DMS 273 treated with DMSO at 0.1 percent for 48 hours (cell line): ENCODE results near the gene HOXA2.
A peak's percentile ranks its signal among the peaks of the same experiment; 100 is the strongest.

Experiments
- DNase-seq: peaks from one replicate; lab custom pipeline; 2025; lab: John Stamatoyannopoulos, UW

The HOXA2 gene

DNA sequence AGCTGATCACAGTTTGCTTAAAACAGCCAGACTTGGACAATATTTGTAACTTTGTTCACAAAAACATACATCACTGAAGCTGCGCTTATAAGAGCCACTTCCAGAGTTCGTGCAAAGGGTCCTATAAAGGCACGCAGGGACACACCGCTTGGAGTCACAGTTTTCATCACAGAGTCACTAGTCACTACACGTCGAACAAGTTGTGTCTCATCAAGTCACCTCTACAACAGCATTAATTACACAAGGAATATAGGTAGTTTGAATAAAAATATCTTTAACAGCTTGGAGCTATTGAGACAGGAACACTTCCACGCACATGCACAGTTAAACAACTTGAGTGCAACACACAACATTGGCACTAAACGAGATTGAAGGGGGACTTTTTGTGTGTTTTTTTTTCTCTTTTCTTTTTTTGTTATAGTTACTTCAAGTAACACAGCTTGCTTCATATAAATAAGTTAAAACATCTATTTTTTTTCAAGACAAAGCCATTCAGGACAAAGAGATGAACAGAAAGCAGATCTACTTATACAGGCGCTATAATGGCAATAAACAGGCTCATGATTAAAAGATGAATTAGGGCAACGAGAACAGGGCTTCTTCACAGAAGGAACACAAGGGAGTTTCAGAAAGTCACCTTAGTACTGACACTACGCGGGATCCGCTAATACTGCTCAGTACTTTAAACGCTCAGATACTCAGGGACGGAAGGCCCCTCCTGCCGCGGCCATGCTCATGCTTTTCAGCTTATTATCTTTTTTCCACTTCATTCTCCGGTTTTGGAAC is 38.8 kb upstream of the HOXA2 start:
- no peak for DNase-seq

DNA sequence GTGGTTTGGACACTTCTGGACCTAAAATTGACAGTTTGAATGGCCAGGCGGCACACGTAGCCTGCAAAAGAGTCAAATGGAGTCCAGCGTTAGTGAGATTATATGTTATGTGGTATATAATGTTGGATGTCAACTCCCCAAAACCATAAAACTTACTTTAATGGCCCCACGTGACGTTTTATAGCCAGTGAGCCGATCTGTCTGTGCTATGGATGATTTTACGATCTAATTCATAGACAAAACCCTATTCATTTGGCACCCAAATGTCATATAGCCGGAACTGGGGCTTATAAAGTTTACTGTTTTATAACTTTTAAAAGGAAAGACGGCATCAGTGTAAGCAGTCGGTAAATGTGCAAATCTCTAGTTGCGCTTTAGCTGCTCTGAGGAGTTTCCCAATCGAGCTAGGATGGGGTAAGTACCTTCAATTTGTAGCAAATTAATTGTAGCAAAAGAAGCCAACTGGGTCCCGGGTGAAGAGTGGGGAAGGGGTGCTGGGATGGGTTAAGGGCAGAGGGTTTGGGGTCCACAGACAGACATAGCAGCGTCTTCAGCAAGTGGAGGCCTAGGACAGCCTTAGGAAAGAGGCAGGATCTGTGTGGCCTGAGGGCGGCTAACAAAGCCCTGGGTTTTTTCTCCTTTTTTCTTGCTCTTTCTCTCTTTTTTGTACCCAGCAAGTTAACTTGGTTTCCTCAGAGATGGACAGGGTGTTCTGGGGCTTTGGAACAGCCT is 37.8 kb upstream of the HOXA2 start:
- no peak for DNase-seq

DNA sequence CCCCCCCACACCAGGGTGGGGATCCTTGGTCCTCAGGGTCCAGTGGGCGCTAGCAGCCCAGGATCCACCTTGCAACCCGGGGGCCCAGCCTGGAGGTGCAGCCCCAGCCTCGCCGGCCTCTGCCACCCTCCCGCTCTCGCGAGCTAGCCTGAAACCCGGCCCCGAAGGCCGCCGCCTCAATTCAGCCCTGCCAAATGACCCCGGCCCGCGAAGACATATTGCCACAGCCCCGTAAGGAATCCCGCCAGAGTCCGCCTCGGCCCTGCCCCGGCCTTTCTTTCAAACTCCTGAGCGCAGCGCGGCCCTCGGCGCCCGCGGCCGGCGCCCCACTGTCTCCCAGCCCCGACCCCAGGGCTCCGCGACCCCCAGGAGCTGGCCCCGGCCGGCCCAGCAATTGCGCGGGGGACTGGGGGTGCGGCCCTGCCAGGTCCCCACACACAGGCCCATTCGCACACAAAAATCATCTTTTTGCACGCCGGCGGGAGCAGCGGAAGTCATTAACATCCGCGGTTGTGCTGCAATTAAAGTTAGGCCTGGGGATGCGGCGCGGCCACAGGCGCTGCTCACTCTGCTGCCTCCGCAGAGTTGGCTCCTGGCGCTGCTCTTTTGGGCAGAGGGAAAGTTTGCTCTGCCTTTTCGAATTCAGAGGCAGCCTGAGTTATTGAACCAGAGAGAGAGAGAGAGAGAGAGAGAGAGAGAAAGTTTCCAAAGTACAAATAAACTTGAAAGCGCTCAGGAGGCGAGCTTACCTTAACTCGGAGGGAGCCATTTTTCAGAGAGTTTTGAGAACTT is 37.0 kb upstream of the HOXA2 start:
- DNase-seq, result no peak

DNA sequence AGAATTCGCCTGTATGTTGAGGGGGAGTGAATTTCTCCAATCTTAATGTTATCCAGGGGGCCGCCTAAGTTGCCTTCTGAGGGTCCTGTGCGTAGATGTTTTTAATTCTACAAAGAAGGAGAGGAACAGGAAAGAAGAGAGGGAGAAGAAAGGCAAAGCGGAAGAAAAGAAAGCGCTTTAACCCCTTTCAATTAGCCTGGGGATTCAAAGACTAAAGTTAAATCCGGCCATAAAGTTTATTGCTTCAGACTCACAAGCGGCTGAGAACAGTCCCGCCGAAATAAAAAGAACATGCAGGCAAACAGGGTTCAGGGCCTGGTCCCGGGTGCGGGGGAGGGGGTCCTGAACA is 36.5 kb upstream of the HOXA2 start:
- DNase-seq, result no peak

DNA sequence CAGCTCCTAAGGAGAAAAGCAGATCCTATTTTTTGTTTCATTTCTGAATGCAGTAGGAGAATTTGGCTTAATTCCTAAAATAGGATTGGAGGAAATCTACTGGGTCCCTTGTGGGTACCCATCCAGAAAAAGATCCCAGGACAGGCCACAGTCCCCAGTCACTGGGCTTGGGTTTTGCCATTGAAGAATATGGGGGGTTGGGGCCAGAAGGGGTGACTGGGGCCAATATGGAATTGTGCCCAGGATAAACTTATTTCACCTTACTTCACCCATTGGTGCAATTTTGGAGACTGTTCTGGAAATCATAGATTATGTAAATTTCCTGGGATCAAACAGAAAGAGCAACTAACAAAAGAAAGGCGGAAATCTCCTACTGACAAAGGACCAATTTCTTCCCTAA is 36.0 kb upstream of the HOXA2 start:
- DNase-seq, result no peak

DNA sequence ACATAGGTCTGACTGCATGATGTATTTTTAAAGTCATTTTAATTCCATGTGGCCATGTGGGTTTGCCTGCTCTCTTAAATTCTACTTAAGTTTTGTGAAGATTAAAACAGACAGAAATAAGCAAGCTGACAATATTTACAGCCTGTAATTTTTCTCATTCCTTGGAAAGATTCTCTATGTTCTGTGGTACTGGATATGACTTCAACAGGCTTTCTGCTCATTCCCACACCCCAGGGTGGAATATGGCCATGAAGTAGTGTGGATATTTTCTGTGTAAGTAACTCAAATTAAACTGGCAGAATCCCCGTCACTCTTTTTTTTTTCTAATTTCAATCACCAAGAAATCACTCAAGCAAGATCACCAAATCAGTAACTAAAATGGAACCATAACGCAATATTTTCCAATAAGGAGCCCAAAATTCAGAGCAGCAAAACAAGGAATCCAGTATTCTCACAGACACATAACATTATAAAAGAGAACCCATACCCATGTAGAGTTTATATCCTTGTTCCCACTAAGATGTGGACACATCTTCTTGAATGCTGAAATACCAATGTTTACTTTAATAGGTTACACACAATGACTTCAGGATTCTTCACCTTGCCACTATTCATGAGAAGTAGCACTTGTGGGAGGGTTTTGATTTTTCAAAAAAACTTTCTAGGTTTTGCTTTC is 35.3 kb upstream of the HOXA2 start:
- DNase-seq, result no peak

DNA sequence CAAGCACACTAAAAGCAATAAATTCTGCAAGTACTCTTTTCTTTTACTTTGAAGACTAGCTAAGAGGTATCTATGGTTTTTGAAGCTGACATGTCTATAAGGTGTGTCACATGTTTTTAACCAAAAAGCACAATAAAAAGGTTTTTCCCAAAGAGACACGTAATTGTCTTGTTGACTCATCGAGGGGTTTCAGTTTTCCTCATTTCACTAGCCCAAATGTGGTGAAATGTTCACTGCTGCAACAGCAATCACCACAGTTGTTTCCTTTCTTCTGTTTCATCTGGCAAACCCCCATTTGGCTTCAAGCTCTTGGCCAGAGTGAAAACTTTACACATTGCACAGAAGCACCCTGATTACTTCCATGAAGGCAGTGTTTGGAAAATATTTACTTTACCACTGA is 31.9 kb upstream of the HOXA2 start:
- no peak for DNase-seq

DNA sequence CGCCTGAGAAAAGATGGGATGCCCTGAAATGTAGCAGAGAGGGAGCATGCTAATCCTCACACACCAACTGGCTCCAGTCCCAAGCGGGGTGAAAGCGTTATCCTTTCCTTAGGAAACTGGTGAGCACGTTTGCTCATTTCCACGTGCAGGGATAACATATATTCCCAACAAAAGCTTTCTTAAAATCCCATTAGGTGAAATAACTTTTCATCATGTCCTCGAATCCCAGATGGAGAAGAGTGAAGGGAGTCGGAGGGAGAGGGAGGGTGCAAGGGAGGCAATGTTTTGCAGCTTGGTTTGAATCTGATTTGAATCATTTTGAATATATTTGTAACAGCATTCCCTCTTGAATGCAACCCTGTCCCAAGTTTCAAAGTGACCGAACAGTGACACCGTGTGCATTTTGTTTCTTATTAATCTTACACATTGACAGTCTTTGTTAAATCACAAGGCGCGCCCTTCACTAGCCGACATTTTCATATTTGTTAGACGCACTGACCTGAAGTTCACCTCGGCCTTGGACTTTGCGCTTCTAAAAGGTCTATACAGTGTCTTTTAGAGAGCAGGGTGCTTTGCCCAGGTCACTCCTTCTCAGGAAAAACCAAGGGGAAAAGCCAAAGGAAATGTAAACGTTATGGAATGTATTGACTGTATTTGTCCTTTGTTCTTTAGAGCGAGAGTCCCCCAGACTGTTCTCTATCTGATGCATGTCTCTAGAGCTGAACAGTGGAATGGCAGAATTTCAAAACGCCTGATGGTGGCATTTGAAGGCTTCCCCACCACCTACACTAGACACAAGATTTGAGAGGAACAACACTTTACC is 31.1 kb upstream of the HOXA2 start:
- no peak for DNase-seq

DNA sequence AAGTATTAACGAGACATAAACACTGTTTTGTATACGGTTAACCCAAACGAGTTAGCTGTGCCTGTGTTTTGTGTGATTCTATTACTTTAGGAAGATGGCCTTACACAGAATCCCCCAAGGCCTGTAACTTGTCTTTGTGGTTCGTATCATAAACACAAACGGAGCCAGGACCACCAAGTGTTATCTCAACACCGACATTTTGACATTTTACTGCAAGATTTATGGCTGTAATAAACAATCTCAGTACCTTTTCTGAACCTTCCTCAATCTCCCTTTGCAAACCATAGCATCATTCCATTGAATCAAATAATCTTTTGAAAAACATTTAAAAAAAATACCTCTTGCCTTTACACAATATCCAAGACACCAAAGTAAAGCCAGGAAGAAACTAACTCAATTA is 30.5 kb upstream of the HOXA2 start:
- DNase-seq, result no peak

DNA sequence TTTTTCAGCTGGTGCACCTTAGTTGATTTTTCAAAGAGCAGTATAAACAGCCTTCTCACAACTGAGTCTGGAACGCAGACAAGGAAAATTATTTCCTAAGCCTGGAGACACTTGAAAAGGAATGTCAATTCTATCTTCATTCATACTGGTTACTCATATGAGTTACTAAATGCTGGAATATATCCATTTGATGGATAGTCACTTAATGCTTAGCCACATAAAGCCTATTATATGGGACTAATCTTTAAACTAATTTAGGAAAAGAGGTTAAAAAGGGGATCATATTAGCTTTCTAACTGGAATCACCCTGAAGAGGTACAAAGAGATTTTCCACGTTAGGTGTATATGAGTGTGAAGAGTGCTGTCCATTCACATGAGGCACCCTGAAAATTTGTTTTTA is 29.7 kb upstream of the HOXA2 start:
- no peak for DNase-seq

DNA sequence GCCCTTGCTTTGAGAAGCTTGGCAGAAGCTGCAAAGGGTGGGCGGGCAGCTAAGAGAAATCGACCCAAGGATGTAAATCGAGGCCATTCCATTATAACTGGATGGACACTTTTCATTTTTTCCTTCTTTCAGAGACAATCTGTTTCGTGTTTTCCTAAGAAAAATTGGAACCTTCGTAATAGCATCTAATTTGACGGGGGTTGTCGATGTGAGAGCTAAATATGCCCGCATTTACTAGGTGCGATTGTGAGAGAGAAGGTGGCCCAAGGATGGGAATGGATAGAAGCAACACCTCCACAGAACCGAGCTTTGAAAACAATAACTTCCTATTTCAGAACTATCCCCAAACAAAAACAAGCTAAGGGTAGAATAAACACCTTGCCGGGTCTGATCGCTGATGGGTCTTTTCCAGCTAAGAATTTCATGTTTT is 28.9 kb upstream of the HOXA2 start:
- DNase-seq, result no peak

DNA sequence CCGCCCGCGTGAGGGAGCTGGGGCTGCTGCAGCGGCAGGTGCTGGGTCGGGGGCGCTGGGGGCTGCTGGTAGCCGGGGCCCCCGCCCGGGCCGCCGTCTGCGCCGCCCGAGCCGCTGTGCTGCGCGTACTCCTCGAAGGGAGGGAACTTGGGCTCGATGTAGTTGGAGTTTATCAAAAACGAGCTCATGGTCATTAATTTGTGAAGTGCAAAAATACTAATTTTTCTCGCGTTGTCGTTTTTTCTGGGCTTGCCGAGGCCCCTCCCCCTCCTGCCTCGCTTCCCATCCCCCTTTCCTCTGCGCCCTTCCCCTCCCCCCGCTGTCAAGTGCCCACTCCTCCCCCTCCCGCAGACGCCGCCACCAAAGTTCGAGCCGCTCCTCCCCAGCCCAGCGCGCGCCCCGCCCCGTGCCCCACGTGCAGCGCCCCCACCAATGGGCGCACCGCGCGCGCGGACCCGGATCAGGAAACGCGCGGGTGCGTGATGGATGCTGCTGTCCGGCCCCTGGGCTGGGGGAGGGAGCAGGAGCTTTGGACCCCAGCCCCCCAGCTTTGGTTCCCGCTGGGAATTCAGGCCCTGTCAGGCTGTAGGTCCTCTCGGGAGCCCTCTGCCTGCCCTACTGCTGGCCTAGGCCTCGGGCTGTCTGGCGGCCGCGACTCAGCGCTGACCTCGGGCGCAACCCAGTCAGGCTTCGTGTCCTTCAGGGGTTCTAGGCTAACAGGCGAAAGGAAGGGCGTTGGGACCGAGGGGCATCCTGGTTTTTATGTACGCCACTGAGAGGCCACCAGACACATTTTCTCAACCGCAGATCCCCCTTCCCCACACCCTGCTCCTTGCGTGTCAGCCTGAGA is 28.3 kb upstream of the HOXA2 start, which contains the start of gene HOXA4:
Gene HOXA4 (minus strand): TSS at position 218 of the 850 bp plus-strand sequence. CDS start 24 bp downstream, at position 194.
- peak; percentile 46 for DNase-seq

DNA sequence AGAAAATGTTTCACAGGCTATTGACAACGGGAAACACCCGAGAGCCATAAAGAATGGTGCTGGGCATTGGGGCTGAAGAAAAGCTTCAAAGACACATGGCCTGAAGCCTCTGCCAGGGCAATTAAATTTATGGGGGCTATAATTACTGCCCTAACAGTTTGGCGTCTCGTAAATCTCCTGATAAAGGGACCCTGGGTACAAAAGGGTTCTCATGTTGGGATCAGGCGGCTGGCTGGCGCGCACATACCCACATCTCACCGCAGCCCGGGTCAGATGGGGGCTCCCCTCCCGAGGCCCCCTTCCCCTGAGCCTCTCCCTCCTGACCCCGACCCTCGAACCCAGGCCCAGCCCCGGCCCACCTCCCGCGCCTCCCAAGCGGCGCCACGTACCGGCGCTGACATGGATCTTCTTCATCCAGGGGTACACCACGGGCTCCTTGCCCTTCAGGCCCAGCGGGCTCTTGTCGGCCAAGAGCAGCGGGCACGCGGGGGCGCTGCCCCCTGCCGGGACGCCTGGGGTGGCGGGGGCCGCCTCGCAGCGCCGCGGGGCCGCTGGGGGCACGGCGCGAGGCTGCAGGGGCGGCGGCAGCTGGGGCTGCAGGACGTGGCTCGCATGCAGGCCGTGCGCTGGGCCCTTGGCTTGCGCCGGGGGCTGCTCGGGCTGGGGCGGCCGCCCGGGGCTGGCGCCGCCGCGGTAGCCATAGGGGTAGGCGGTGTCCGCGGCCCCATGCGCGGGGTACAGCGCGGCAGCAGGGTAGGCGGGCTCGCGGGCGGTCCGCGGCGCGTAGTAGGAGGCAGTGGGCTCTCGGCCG is 27.5 kb upstream of the HOXA2 start:
- no peak for DNase-seq

DNA sequence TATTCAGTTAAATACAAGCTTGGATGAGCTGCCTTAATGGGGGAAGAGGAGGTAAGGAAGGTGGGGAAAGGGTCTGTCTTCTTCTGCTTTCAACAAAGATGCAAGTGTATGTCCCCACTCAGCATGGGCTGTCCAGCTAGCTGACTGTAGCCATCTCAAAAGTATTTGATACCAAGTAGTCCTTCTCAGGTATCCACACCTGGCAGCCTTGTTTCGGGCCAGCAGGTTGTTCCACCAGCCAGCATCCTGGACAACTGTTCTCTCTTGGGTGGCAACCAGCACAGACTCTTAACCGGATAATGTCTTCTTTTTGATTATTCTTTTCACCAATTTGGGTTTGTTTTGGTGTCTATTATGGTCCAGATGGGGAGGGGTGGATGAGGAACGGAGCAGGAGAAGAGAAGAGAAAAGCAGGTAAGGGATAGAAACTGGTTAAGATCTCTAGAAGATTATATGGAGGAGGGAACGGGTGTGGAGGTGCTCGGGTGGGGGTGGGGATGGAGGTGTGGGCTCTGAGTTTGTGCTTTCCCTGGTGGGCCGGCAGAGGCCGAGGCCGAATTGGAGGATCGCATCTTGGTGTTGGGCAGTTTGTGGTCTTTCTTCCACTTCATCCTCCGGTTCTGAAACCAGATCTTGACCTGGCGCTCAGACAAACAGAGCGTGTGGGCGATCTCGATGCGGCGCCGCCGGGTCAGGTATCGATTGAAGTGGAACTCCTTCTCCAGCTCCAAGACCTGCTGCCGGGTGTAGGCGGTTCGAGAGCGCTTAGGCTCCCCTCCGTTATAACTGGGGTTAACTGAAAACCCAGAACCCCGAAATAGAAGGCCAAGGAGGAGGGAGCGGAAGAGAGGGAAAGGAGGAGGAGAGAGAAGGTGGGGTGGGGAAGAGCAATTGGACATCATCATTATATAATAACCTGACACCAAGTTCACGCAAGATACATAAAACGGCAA is 26.6 kb upstream of the HOXA2 start:
- no peak for DNase-seq

DNA sequence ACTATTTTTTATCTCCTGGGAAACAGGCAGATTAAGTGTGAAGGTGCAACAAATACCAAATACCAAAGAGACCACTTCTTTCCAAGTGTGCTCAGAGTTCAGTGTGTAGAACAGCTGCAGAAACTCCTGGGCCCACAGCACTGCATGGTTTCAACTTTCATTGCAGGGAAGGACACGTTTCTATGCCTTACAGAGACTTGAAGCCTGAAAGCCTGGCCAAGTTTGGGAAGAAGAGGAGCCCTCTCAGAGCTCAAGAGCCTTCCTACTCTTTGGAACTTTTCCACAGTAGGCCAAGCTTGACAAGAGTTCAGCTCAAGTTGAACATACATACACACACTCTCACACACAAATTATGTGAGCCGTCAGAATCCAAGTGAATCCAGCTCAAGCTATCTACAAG is 25.6 kb upstream of the HOXA2 start:
- peak; percentile 26 for DNase-seq

DNA sequence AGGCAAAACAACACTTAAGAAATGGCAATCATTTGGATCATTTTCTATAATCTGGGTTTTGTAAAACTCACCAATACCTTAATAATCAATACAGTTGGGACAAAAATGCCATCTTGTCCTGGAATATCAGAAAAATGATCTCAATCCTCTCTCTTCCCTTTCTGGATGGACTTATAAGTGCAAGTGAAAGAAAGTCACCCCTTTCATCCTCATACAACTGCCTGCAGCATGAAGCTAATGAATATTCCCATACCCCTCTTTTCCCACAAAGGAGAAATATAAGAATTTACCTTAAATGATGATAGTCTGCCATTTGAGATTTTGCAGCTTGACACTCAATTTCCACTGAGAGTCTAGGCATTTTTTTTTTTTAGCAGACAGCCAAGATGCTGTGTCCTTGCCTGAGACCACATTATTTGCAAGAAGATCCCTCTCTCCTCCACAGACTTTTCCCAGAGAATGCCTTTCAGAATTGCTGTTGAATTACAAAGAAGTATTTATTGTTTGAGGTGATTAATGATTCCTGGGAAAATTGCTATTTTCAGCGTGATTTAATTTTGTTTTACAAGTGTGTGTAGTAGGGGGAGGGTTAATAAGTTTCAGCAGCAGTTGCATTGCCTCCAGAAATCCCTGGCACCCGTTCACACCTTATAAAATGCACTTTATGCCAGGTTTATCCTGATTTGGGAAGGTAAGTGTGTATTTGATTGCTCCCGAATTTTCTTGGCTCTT is 24.3 kb upstream of the HOXA2 start:
- no peak for DNase-seq

DNA sequence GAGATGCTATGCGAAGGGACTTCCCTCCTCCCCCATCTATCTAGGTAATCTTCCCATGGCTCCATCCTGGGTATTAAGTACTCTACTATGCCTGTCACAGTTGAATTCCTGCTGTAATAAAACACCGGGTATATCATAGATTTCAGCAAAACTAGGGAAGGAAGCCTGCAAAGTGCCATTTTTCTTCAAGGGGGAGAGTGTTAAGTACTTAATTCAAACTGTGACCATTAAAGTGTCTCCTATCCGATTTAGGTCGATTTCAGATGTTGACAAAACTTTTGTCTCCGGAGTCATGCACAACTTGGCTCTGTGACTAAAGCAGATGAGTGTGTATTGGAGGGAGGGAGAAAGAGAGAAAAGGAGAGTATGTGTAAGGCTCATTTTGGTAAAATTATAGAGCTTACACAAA is 23.5 kb upstream of the HOXA2 start:
- DNase-seq, result no peak
